Activated B cell treated with CpG ODN at 0.5 μM for 24 hours (primary cell): ENCODE data around the gene OAS1. TPM values are rescaled to one million over a fixed set of nuclear protein-coding genes. Genes with fewer than 3 reads are reported as not detected.

Experiments
- ATAC-seq: fragments of 200-7000 bp; cut with Tn5 transposase; one replicate; pipeline ENCODE4 v1.10.0; 2021; ENCODE audit warnings: low read depth, mild to moderate bottlenecking, moderate library complexity
- CTCF ChIA-PET: fragments of 350-600 bp; sonication (Branson Sonifier 250); formaldehyde crosslinking; loops from one replicate; lab custom pipeline; 2021; ENCODE audit warnings: antibody characterized with exemption; lab: Charles Lee
- POLR2A ChIA-PET: fragments of 350-600 bp; sonication (Branson Sonifier 250); formaldehyde crosslinking; loops from one replicate; lab custom pipeline; 2021; ENCODE audit warnings: antibody characterized with exemption; lab: Charles Lee
- DNase-seq: peaks from one replicate; pipeline ENCODE4 v3.0.0; 2022
- H3K27ac Mint-ChIP-seq: one replicate; pipeline ENCODE4 v1.8.0; 2020; ENCODE audit warnings: mixed read lengths
- H3K27me3 Mint-ChIP-seq: one replicate; pipeline ENCODE4 v1.8.0; 2021; ENCODE audit warnings: mixed read lengths
- H3K36me3 Mint-ChIP-seq: one replicate; pipeline ENCODE4 v1.8.0; 2021; ENCODE audit warnings: low read depth, mixed read lengths
- H3K4me1 Mint-ChIP-seq: one replicate; pipeline ENCODE4 v1.8.0; 2021; ENCODE audit warnings: mixed read lengths
- H3K4me3 Mint-ChIP-seq: one replicate; pipeline ENCODE4 v1.8.0; 2020; ENCODE audit warnings: mild to moderate bottlenecking, mixed read lengths
- H3K9me3 Mint-ChIP-seq: one replicate; pipeline ENCODE4 v1.8.0; 2020; ENCODE audit warnings: mixed read lengths
- CTCF ChIP-seq: fragments of 200-600 bp; IDR thresholded peaks from one replicate; pipeline ENCODE4 v1.8.0; 2022; ENCODE audit warnings: antibody characterized with exemption, mild to moderate bottlenecking
- intact Hi-C: fragments of 100-400 bp; cut with micrococcal nuclease; formaldehyde crosslinking; loops from one replicate; pipeline ENCODE4 v1.15.1; 2024
- total RNA-seq: library from RNA; stranded (reverse); gene quantifications from 2 replicates; pipeline ENCODE4 v1.2.3, GENCODE V29; 2022

The OAS1 gene
- total RNA-seq, 1 donor from 2014 or later: 30.6 TPM

DNA sequence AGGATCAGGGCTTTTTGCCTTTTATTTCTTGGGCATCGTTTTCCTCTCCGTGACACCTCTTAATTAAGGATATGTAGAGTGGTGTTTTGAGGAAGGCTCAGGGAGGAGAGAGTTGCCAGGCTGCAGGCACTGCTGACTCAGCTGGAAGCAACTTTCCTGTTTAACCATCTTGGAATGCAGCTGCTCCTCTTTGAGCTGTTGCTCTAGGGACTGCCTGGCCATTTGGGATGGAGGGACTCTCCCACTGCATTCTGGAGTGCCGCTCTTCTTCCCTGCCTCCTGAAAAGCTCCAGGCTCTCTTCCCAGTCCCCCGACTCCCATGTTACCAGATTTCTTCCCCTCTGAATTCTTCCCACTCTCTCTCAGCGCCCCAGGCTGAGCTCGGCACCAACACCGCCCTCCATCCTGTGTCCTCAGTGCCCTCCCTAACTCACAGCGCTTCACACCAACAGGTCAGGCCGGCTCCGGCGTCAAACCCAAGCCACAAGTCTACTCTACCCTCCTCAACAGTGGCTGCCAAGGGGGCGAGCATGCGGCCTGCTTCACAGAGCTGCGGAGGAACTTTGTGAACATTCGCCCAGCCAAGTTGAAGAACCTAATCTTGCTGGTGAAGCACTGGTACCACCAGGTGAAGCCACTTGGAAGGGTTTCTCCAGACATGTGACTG, 37.4 kb downstream of the OAS1 start:
- H3K27ac Mint-ChIP-seq: no peak overlapping the region
- peaks cover 31% of the 10 kb centered on the region for H3K36me3 Mint-ChIP-seq
- H3K4me3 Mint-ChIP-seq: no peak overlapping the region
- peaks cover 14% of the 10 kb centered on the region for H3K4me1 Mint-ChIP-seq
- POLR2A ChIA-PET: no interaction called here
- no peak for ATAC-seq
- DNase-seq: no peak
- TF ChIP-seq CTCF: no peak
- H3K27me3 Mint-ChIP-seq: no peaks in the 10 kb centered on the region
- CTCF ChIA-PET: no interaction called here
- intact Hi-C loops: no loop called here
- no peaks in the 10 kb centered on the region for H3K9me3 Mint-ChIP-seq

- H3K27me3 Mint-ChIP-seq: no peaks in the 10 kb centered on the region
- DNase-seq (no peak), ATAC-seq (no peak)
- no peaks in the 10 kb centered on the region for H3K9me3 Mint-ChIP-seq
- ChIA-PET POLR2A (no interaction called here), CTCF (no interaction called here)
- intact Hi-C loops: no loop called here
- peaks cover under 1% of the 10 kb centered on the region for H3K4me1 Mint-ChIP-seq
- no peak overlapping the region for H3K27ac Mint-ChIP-seq
- no peak overlapping the region for H3K4me3 Mint-ChIP-seq
- peaks cover 39% of the 10 kb centered on the region for H3K36me3 Mint-ChIP-seq
- TF ChIP-seq CTCF: no peak
Measured at GRCh38 chr12:112945515-112945914, 38.8 kb downstream of the OAS1 start.

DNA sequence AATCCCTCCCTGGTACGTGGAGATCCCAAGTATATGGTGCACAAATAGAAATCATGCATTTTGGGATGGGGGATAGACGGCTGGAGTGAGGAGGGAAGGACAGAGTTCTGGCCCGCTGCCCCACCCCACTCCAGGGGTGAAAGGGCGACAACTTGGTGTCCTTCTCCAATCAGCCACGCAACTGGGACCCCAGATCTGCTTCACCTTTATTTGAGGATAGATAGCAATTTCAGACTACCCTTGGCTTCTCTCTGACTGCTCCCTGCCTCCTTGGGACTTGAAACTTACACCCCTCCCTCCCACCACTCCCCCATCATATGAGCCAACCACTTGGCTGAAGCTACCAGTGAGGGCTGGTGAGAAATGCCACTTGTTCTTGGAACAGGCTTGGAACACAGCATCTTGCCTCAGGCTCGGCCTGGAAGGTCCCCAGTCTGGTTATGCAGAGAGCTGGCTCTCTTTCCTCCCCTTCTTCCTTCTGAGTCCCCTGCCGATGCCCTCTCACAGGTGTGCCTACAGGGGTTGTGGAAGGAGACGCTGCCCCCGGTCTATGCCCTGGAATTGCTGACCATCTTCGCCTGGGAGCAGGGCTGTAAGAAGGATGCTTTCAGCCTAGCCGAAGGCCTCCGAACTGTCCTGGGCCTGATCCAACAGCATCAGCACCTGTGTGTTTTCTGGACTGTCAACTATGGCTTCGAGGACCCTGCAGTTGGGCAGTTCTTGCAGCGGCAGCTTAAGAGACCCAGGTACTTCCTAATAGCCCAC, 39.7 kb downstream of the OAS1 start:
- Mint-ChIP-seq H3K4me3 (no peak overlapping the region), H3K27me3 (no peaks in the 10 kb centered on the region), H3K9me3 (no peaks in the 10 kb centered on the region), H3K36me3 (peaks cover 47% of the 10 kb centered on the region), H3K4me1 (no peaks in the 10 kb centered on the region), H3K27ac (no peak overlapping the region)
- DNase-seq (no peak), ATAC-seq (no peak)
- POLR2A ChIA-PET: interaction anchor here (0.6 kb wide), 2 partner anchors 27 to 1543 kb away, joined by 4 to 12 read pairs; no protein-coding TSS in a partner anchor
- CTCF ChIA-PET: no interaction called here
- intact Hi-C loops: no loop called here
- TF ChIP-seq CTCF: no peak

GRCh38 chr12:112947314-112947713, 40.6 kb downstream of the OAS1 start:
- no peak for TF ChIP-seq CTCF
- Mint-ChIP-seq H3K9me3 (peaks cover 2% of the 10 kb centered on the region), H3K4me1 (no peaks in the 10 kb centered on the region), H3K27ac (no peak overlapping the region), H3K36me3 (peaks cover 54% of the 10 kb centered on the region), H3K4me3 (no peak overlapping the region), H3K27me3 (no peaks in the 10 kb centered on the region)
- ATAC-seq (no peak), DNase-seq (no peak)
- CTCF ChIA-PET: no interaction called here
- POLR2A ChIA-PET: no interaction called here
- intact Hi-C loops: no loop called here

DNA sequence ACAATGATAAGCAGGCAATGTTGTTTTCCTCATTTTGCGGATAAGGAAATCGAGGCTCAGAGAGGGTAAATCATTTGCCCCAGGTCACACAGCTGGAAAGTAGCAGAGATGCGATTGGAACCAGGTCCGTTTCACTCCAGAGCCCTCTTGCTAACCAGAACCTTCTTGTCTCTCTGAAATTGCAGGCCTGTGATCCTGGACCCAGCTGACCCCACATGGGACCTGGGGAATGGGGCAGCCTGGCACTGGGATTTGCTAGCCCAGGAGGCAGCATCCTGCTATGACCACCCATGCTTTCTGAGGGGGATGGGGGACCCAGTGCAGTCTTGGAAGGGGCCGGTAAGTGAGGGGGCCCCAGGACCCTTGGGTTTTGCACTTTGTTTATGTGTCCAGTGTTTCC, 41.0 kb downstream of the OAS1 start:
- DNase-seq: no peak
- intact Hi-C loops: no loop called here
- Mint-ChIP-seq H3K36me3 (peaks cover 59% of the 10 kb centered on the region), H3K9me3 (peaks cover 5% of the 10 kb centered on the region), H3K4me3 (no peak overlapping the region), H3K4me1 (no peaks in the 10 kb centered on the region), H3K27me3 (no peaks in the 10 kb centered on the region), H3K27ac (no peak overlapping the region)
- ATAC-seq: no peak
- ChIA-PET POLR2A (no interaction called here), CTCF (no interaction called here)
- TF ChIP-seq CTCF: no peak
